ENCODE data around the gene KLHL3.

- no peak for TF ChIP-seq CTCF (IDR thresholded peaks at IDR 0.05; ENCODE audit: low read depth, low read length, poor library complexity, severe bottlenecking)
- no peak for TF ChIP-seq EZH2phosphoT487 (IDR thresholded peaks at IDR 0.05; ENCODE audit: borderline replicate concordance, low read length)
Observed at GRCh38 chr5:137630216-137630971, 105.5 kb downstream of the KLHL3 start.
